Stimulated activated naive CD8-positive, alpha-beta T cell treated with anti-CD3 and anti-CD28 coated beads, Interleukin-15, Interleukin-2, amounts not matched to agents 100 U/mL and 50 U/mL, for 24 hours (primary cell): Measurements from ENCODE around the gene HBP1.
"Not testable (repeated sequence)": the region's sequence is repeated elsewhere in the genome, so short reads cannot be mapped to it uniquely, and the experiment has no call there.

ENCODE experiments used
- ATAC-seq: fragments of 150-1000 bp; cut with Tn5 transposase; one replicate; pipeline ENCODE4 v1.10.0; 2021
- DNase-seq: peaks from one replicate; pipeline ENCODE4 v3.0.0; 2021

HBP1 gene

GRCh38 chr7:107168233-107169119 is at the start of gene HBP1:
Gene HBP1, plus strand, starts transcription at chr7:107169003. Its CDS starts 10,891 bp downstream, at chr7:107179894.
- peak; percentile 89 for ATAC-seq

GRCh38 chr7:107119376-107120105 is 49.3 kb upstream of the HBP1 start:
- ATAC-seq, result no peak
- DNase-seq, result no peak

More at GRCh38 chr7:107168233-107169119, at the start of gene HBP1:
- peak; percentile 97 for DNase-seq

GRCh38 chr7:107122486-107122911 is 46.3 kb upstream of the HBP1 start:
- no peak for DNase-seq
- no peak for ATAC-seq

GRCh38 chr7:107123392-107123791 is 45.4 kb upstream of the HBP1 start:
- no peak for DNase-seq
- ATAC-seq, result no peak

GRCh38 chr7:107125475-107125874 is 43.3 kb upstream of the HBP1 start:
- ATAC-seq (no peak), DNase-seq (no peak)

GRCh38 chr7:107128217-107128616 is 40.6 kb upstream of the HBP1 start:
- ATAC-seq, result no peak
- DNase-seq, result no peak

- ATAC-seq, result no peak
- no peak for DNase-seq
Observed at GRCh38 chr7:107128748-107129147, 40.1 kb upstream of the HBP1 start.

GRCh38 chr7:107130487-107131220 is 38.1 kb upstream of the HBP1 start:
- no peak for DNase-seq
- ATAC-seq, result no peak

- ATAC-seq, result no peak
- no peak for DNase-seq
Observed at GRCh38 chr7:107133396-107133795, 35.4 kb upstream of the HBP1 start.

- no peak for DNase-seq
- ATAC-seq, result no peak
Observed at GRCh38 chr7:107138696-107139420, 29.9 kb upstream of the HBP1 start.

GRCh38 chr7:107143875-107144274 is 24.9 kb upstream of the HBP1 start:
- not testable (repeated sequence) for ATAC-seq, DNase-seq

- ATAC-seq, result no peak
- DNase-seq, result no peak
Observed at GRCh38 chr7:107145067-107145838, 23.6 kb upstream of the HBP1 start.

GRCh38 chr7:107147464-107148393 is 21.1 kb upstream of the HBP1 start:
- DNase-seq, result peak; percentile 34
- peak; percentile 68 for ATAC-seq

- DNase-seq (no peak), ATAC-seq (no peak)
Observed at GRCh38 chr7:107148721-107149120, 20.1 kb upstream of the HBP1 start.

GRCh38 chr7:107149863-107150262 is 18.9 kb upstream of the HBP1 start:
- ATAC-seq (no peak), DNase-seq (no peak)

- ATAC-seq, result peak; percentile 70
- DNase-seq, result peak; percentile 77
Observed at GRCh38 chr7:107150375-107151073, 18.3 kb upstream of the HBP1 start.

GRCh38 chr7:107151538-107151937 is 17.3 kb upstream of the HBP1 start:
- DNase-seq (no peak), ATAC-seq (no peak)

GRCh38 chr7:107152011-107152410 is 16.8 kb upstream of the HBP1 start:
- DNase-seq (no peak), ATAC-seq (peak; percentile 40)

GRCh38 chr7:107154826-107155225 is 14.0 kb upstream of the HBP1 start:
- DNase-seq (no peak), ATAC-seq (no peak)
